ENCODE measurements around the gene TMEM151B. TPM values are rescaled to one million over a fixed set of nuclear protein-coding genes. Genes with fewer than 3 reads are reported as not detected.
A peak's percentile ranks its signal among the peaks of the same experiment; 100 is the strongest.

TMEM151B gene
- total and polyA plus RNA-seq, 9 of the 15 experiments (the other 6 are each of a cell fraction or from before 2014, with no cell fraction given), result not detected

DNA sequence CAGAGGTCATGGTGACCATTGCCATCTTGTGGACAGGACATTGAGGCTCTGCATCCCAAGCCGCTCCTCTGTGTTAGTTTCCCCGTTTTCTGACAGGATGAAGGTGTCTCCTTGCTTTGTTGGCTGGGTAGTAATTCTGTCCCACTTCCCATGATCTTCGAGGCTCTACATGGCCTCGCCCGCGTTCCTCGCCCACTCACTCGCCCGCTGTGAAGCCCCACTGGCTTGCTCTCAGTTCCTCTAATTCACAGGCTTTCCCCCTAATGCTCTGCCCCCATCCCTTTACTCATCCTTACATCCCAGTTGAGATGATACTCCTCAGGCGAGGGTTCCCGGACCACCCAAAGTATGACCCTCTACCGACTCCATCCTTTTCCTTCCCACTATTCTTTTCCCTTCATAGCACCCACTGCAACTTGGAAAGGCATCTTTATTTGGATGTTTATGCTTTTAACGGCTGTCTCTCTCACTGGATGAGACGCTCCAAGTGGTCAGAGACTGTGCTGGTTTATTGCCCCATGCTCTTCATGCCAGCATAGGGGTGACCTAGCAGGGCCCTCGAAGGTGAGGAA, 12.4 kb upstream of the TMEM151B start (continued):
- TF ChIP-seq, protein P1, sequence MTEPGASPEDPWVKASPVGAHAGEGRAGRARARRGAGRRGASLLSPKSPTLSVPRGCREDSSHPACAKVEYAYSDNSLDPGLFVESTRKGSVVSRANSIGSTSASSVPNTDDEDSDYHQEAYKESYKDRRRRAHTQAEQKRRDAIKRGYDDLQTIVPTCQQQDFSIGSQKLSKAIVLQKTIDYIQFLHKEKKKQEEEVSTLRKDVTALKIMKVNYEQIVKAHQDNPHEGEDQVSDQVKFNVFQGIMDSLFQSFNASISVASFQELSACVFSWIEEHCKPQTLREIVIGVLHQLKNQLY (CRISPR knock-in tag; conservative IDR thresholded peaks at IDR 0.05), result peak in 1 of 2 experiments; percentile 85; a peak in 2 of 4 replicates
- TF ChIP-seq DIDO1 (tag; IDR thresholded peaks at IDR 0.05; ENCODE audit: low read depth) (peak; percentile 61; the same call in 1 of the 2 replicates), SMAD1 (IDR thresholded peaks at IDR 0.05; ENCODE audit: low read depth, low read length, partially characterized antibody) (peak; percentile 22), ZNF232 (CRISPR knock-in tag; IDR thresholded peaks at IDR 0.05) (0 out of 2 replicates have a peak, but pooled peaks have one; percentile 21), THRAP3 (IDR thresholded peaks at IDR 0.05; ENCODE audit: borderline replicate concordance) (no peak), ILF3 (IDR thresholded peaks at IDR 0.05; ENCODE audit: borderline replicate concordance) (no peak), SREBF2 (CRISPR knock-in tag; IDR thresholded peaks at IDR 0.05) (no peak), NFRKB (IDR thresholded peaks at IDR 0.05; ENCODE audit: low read depth) (peak; percentile 80; the same call in 1 of the 2 replicates), SMARCE1 (IDR thresholded peaks at IDR 0.05) (no peak)
- TF ChIP-seq, protein P2, sequence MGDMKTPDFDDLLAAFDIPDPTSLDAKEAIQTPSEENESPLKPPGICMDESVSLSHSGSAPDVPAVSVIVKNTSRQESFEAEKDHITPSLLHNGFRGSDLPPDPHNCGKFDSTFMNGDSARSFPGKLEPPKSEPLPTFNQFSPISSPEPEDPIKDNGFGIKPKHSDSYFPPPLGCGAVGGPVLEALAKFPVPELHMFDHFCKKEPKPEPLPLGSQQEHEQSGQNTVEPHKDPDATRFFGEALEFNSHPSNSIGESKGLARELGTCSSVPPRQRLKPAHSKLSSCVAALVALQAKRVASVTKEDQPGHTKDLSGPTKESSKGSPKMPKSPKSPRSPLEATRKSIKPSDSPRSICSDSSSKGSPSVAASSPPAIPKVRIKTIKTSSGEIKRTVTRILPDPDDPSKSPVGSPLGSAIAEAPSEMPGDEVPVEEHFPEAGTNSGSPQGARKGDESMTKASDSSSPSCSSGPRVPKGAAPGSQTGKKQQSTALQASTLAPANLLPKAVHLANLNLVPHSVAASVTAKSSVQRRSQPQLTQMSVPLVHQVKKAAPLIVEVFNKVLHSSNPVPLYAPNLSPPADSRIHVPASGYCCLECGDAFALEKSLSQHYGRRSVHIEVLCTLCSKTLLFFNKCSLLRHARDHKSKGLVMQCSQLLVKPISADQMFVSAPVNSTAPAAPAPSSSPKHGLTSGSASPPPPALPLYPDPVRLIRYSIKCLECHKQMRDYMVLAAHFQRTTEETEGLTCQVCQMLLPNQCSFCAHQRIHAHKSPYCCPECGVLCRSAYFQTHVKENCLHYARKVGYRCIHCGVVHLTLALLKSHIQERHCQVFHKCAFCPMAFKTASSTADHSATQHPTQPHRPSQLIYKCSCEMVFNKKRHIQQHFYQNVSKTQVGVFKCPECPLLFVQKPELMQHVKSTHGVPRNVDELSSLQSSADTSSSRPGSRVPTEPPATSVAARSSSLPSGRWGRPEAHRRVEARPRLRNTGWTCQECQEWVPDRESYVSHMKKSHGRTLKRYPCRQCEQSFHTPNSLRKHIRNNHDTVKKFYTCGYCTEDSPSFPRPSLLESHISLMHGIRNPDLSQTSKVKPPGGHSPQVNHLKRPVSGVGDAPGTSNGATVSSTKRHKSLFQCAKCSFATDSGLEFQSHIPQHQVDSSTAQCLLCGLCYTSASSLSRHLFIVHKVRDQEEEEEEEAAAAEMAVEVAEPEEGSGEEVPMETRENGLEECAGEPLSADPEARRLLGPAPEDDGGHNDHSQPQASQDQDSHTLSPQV (IDR thresholded peaks at IDR 0.05), result peak; percentile 92
- TF ChIP-seq, protein P3, sequence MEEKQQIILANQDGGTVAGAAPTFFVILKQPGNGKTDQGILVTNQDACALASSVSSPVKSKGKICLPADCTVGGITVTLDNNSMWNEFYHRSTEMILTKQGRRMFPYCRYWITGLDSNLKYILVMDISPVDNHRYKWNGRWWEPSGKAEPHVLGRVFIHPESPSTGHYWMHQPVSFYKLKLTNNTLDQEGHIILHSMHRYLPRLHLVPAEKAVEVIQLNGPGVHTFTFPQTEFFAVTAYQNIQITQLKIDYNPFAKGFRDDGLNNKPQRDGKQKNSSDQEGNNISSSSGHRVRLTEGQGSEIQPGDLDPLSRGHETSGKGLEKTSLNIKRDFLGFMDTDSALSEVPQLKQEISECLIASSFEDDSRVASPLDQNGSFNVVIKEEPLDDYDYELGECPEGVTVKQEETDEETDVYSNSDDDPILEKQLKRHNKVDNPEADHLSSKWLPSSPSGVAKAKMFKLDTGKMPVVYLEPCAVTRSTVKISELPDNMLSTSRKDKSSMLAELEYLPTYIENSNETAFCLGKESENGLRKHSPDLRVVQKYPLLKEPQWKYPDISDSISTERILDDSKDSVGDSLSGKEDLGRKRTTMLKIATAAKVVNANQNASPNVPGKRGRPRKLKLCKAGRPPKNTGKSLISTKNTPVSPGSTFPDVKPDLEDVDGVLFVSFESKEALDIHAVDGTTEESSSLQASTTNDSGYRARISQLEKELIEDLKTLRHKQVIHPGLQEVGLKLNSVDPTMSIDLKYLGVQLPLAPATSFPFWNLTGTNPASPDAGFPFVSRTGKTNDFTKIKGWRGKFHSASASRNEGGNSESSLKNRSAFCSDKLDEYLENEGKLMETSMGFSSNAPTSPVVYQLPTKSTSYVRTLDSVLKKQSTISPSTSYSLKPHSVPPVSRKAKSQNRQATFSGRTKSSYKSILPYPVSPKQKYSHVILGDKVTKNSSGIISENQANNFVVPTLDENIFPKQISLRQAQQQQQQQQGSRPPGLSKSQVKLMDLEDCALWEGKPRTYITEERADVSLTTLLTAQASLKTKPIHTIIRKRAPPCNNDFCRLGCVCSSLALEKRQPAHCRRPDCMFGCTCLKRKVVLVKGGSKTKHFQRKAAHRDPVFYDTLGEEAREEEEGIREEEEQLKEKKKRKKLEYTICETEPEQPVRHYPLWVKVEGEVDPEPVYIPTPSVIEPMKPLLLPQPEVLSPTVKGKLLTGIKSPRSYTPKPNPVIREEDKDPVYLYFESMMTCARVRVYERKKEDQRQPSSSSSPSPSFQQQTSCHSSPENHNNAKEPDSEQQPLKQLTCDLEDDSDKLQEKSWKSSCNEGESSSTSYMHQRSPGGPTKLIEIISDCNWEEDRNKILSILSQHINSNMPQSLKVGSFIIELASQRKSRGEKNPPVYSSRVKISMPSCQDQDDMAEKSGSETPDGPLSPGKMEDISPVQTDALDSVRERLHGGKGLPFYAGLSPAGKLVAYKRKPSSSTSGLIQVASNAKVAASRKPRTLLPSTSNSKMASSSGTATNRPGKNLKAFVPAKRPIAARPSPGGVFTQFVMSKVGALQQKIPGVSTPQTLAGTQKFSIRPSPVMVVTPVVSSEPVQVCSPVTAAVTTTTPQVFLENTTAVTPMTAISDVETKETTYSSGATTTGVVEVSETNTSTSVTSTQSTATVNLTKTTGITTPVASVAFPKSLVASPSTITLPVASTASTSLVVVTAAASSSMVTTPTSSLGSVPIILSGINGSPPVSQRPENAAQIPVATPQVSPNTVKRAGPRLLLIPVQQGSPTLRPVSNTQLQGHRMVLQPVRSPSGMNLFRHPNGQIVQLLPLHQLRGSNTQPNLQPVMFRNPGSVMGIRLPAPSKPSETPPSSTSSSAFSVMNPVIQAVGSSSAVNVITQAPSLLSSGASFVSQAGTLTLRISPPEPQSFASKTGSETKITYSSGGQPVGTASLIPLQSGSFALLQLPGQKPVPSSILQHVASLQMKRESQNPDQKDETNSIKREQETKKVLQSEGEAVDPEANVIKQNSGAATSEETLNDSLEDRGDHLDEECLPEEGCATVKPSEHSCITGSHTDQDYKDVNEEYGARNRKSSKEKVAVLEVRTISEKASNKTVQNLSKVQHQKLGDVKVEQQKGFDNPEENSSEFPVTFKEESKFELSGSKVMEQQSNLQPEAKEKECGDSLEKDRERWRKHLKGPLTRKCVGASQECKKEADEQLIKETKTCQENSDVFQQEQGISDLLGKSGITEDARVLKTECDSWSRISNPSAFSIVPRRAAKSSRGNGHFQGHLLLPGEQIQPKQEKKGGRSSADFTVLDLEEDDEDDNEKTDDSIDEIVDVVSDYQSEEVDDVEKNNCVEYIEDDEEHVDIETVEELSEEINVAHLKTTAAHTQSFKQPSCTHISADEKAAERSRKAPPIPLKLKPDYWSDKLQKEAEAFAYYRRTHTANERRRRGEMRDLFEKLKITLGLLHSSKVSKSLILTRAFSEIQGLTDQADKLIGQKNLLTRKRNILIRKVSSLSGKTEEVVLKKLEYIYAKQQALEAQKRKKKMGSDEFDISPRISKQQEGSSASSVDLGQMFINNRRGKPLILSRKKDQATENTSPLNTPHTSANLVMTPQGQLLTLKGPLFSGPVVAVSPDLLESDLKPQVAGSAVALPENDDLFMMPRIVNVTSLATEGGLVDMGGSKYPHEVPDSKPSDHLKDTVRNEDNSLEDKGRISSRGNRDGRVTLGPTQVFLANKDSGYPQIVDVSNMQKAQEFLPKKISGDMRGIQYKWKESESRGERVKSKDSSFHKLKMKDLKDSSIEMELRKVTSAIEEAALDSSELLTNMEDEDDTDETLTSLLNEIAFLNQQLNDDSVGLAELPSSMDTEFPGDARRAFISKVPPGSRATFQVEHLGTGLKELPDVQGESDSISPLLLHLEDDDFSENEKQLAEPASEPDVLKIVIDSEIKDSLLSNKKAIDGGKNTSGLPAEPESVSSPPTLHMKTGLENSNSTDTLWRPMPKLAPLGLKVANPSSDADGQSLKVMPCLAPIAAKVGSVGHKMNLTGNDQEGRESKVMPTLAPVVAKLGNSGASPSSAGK (IDR thresholded peaks at IDR 0.05), result no peak

All from K562 (cell line).